HEK293T (cell line): ENCODE data around the gene ALKBH5.

Experiments
- ELF4 ChIP-seq: fragments of 450-650 bp; IDR thresholded peaks from 2 replicates; pipeline ENCODE4 v1.6.1; 2017; ENCODE audit warnings: antibody characterized with exemption
- FOXA1 ChIP-seq: fragments of 450-650 bp; IDR thresholded peaks from 2 replicates; pipeline ENCODE4 v1.6.1; 2016; ENCODE audit warnings: mild to moderate bottlenecking
- FOXM1 ChIP-seq: fragments of 450-650 bp; IDR thresholded peaks from 2 replicates; pipeline ENCODE4 v1.6.1; 2017; ENCODE audit warnings: mild to moderate bottlenecking, borderline replicate concordance
- NFRKB ChIP-seq: fragments of 450-650 bp; IDR thresholded peaks from 2 replicates; pipeline ENCODE4 v1.6.1; 2016; ENCODE audit warnings: mild to moderate bottlenecking, moderate library complexity
- SUZ12 ChIP-seq: fragments of 450-650 bp; IDR thresholded peaks from 2 replicates; pipeline ENCODE4 v1.6.1; 2016; ENCODE audit warnings: mild to moderate bottlenecking
- ZNF384 ChIP-seq: fragments of 450-650 bp; IDR thresholded peaks from 2 replicates; pipeline ENCODE4 v1.6.1; 2016
- TF ChIP-seq, protein P1 (sequence below): fragments of 450-650 bp; IDR thresholded peaks from 2 replicates; pipeline ENCODE4 v1.6.1; 2016

DNA sequence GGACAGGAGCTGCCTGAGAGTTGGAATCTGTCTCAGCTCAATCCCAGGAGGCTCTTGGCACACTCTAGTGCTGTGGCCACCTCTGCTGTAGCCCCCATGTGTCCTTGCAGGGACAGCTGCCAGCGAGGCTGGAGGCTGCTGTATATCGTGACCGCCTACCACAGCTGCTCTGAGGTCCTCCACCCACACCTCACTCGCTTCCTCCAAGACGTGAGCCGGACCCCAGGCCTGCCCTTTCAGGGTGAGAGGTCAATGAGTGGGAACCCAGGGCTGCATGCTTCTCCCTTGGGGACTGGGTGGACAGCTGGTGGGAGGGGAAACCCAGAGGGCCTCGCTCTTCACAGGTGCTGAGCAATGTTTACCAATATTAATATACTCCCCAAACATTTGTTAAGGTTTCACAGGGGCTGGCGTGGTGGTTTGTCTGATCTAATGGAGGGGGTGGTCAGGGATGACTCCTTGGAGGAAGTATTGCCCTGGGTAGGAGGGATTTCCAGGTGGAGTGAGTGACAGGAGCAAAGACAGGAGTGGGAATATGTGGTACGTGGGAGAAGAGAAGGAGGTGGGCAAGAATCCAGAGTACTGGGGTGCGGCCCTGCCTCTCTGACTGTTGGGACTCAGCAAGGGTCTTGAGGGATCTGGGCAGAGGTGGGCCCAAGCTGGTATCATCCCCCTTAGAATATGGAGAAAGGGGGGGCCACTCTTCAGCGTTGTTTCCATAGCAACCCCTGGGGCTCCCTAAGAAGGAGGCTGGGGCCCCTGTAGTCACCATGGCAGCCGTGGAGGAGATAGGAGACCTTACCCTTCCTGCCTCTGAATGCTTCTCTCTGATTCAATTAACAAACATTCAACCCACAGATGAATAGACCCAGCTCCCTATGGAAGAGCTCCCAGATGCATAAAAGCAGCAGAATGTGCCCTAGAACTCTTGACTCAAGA, 22.2 kb upstream of the ALKBH5 start:
- TF ChIP-seq FOXA1 (no peak), FOXM1 (no peak), ELF4 (no peak), NFRKB (no peak), SUZ12 (no peak), ZNF384 (no peak)
- TF ChIP-seq, protein P1, sequence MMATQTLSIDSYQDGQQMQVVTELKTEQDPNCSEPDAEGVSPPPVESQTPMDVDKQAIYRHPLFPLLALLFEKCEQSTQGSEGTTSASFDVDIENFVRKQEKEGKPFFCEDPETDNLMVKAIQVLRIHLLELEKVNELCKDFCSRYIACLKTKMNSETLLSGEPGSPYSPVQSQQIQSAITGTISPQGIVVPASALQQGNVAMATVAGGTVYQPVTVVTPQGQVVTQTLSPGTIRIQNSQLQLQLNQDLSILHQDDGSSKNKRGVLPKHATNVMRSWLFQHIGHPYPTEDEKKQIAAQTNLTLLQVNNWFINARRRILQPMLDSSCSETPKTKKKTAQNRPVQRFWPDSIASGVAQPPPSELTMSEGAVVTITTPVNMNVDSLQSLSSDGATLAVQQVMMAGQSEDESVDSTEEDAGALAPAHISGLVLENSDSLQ: no peak
